NCI-H2196 (cell line): ENCODE data around the gene CAMKK2.
"Not testable (repeated sequence)": the region's sequence is repeated elsewhere in the genome, so short reads cannot be mapped to it uniquely, and the experiment has no call there.

Experiments
- DNase-seq: peaks from one replicate; lab custom pipeline; 2025; ENCODE audit not compliant: unreplicated experiment; lab: John Stamatoyannopoulos, UW

Gene CAMKK2

DNA sequence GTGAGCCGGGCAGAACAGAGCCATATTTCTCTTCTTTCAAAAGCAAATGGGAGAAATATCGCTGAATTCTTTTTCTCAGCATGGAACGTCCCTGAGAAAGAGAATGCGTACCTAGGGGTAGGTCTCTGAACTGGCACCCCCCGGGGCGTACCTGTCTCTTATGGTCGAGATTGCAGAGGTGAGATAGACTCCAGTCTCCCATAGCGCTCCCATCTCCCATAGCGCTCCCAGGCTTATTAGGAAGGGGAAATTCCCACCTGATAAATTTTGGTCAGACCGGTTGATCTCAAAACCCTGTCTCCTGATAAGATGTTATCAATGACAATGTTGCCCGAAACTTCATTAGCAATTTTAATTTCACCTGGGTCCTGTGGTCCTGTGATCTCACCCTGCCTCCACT lies 16.0 kb downstream of the CAMKK2 start:
- not testable (repeated sequence) for DNase-seq

DNA sequence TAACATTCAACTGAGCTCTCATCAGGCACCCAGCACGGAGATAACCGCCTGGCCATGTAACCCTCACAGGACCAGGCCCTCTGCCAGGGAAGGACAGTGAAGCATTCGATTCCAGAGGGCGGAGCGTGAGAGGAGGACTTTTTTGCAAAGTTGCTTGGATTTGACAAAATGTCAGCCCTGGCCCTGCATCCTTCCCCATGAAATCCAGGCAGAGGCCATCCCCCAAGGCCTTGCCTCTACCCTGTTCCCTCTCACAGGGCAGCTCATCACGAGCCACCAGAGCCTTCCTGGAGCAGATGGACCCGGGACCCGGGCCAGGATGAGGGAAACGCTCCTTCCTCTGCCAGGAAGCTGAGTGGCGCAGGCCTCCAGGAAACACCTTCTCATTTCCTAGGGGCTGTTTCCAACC lies 17.0 kb downstream of the CAMKK2 start:
- no peak for DNase-seq

DNA sequence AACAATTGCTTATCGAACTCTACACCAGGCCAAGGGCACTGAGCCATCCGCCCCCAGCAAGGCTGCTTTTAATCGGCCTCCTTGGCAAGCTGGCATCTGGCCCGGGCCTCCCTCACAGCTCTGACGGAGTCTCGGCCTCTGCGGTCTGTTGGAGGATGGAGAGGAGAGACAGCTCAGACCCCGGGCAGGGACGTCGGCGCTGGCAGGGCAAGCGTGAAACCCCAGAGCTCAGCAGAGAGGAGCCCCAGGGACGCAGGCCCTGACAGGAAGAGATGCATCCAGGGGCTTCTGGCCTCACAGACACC lies 17.5 kb downstream of the CAMKK2 start:
- DNase-seq: no peak

DNA sequence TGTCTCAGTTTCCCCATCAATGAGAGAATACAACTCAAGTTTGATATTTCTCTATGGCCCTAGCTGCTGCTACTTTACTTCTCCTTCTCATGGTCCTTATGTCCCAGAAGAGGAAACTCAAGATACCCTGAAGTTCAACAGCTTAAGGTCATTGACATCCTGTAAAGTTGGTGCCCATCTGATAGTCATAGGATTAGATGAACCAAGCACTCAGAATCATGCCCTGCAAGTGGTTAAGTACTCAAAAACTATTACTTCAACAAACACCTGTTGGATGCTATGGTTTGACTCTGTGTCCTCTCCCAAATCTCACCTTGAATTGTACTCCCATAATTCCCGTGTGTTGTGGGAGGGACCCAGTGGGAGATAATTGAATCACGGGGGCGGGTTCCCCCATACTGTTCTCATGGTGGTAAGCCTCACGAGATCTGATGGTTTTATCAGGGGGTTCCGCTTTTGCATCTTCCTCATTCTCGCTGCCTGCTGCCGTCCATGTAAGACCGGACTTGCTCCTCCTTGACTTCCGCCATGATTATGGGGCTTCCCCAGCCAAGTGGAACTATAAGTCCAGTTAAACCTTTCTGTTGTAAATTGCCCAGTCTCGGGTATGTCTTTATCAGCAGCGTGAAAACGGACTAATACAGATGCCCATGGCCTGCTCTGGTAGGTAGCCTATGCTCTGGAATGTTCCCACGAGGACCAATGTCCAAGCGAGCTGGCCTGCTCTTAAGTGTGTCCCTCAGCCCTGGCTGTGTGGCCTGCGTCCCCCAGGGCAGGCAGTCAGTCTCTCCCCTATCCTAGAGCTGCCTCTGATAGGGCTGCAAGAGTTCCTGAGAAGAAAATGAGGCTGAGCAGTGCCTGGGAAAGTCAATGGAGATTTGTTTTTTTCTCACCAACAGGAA lies 18.1 kb downstream of the CAMKK2 start:
- DNase-seq: no peak

DNA sequence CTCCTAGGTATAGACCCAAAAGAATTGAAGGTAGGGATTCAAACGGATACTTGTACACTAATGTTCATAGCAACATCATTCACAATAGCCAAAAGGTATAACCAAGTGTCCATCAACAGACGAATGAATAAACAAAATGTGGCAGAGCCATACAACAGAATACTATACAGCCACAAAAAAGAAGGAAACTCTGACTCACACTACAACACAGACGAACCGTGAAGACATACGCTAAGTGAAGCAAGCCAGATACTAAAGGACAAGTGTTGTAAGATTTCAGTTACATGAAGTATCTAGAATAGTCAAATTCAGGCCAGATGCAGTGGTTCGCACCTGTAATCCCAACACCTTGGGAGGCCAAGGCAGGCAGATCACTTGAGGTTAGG lies 19.1 kb downstream of the CAMKK2 start:
- DNase-seq: no peak

DNA sequence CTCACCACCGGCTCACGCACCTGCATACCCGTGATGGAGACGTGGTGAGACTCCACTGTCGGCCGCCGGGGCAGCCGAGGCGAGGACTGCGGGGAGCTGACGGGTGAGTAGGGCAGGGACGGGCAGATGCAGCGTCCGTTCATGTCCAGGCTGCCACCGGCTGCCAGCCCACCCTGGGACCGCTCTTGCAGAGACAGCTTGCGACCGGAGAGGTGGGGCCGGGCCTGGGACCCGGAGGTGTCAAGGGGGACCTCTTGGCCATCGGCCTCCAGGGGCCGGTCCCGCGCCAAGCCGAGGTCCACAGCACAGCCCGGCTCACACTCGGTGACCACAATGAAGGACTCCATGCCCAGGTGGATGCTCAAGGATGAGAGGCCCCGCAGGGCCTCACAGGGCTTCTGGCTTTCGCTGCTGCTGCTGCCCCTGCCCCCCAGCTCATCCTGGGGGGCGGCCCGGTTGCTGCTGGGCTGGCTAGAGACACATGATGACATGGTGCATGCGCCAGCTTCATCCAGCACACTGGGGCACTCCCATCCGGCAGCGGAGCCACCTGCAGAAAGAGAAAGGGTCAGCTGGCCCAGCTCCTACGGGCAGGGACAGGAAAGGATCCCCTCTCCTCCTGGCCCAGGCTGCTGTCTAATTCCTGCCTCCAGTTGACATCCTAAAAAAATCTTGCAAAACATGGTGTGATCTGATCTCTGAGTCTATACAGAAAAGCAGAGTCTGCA lies 22.3 kb downstream of the CAMKK2 start:
- DNase-seq: no peak

DNA sequence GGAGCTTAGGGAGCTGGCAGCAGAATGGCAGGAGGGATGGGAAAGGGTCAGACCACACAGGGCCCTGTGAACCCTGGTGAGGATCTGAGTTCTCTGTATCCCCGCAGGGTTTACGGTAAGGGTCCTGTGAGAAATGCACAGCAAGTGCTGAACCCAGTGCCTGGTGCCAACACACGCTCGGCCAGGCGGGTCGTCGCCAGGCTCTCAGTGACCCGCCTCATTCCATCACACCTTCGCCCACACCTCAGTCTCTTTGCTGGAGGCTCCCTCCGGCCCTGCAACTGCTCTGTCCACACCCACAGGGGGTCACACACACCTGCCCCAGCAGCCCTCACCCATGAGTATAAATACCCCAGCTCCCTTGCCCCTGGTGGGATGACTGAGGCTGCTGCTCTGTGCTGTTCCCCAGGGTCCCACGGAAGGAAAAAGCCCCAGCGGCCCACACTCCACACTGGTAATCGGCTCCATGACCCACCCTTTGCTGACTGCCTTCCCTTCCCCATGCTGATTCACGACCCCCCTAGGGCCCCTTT lies 23.1 kb downstream of the CAMKK2 start:
- DNase-seq: no peak

DNA sequence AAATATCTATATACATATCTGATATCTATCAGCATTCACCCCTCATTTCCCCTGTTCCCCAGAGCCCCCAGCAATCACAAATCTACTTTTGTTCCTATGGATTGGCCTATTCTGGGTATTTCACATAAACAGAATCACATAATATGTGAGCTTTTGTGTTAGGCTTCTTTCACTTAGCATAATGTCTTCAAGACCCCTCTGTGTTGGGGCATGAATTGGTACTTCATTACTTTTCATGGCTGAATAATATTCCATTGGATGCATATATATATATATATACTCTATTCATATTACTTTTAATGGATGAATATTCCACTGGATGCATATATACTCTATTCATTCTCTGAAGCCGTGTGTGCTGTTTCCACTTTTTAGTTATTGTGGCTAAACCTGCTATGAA lies 28.7 kb downstream of the CAMKK2 start:
- no peak for DNase-seq

DNA sequence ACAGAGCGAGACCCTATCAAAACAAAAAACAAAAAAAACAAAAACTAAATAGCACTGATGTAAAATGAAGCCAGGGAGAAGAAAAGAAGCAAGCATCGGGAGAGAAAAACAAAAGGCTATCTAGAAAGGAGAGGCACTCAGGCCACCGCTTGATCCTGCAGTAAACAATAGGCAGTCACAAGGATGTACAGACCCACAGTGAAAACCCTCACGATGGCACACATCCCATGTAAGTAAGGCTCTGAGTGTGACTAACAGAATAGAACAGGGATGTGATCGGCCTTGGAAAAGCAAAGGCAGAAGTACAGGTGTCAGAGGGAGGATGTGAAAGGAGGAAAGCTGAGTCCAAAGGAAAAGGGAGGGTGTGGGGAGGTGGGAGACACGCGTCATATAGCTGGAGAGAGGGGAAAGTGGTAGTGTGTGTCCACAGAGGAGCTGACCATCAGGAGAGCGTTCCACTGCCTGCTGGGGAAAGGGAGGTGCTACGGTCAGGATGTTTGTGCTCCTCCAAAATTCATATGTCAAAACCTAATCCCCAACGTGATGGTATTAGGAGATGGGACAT lies 31.5 kb downstream of the CAMKK2 start:
- DNase-seq: no peak

DNA sequence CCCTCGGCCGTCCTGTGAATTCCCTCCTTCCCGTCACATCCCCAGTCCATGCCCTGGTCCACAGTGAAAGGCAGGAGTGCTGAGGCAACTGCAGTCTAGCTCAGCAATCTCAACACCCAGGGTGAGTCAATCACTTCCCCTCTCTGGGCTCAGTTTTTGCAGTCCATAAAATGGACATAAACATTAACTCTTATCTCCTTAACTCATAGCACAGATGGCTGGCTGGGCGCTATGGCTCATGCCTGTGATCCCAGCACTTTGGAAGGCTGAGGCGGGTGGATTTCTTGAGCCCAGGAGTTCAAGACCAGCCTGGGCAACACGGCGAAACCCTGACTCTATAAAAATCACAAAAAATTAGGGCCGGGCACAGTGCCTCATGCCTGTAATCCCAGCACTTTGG lies 32.4 kb downstream of the CAMKK2 start:
- no peak for DNase-seq

DNA sequence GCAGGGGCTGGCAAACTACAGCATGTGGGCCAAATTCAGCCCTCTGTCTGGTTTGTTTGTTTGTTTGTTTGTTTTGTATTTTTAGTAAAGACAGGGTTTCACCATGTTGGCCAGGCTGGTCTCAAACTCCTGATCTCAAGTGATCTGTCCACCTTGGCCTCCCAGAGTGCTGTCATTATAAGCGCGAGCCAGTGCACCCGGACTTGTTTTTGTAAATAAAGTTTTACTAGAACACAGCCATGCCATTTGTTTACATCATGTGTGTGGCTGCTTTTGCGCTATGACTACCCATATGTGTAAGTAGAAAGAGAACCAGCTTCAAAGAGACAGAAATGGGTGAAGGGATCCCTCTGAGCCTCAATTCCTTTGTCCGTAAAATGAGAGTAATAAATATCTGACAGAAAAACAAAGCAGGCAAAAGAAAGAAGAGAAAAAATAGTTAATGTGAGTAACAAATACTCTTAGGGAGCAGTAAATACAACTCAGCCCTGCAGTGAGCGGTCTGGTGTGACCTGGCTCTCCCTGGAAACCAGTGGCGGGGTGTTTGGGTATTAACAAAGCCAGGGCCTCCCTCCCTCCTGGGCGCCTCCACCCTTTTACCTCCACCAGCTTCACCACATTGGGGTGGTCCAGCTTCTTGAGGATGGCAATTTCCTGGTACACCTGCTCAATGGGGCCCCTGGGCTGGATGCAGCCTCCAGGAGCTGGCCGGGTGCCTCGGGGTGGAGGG lies 33.1 kb downstream of the CAMKK2 start:
- no peak for DNase-seq

DNA sequence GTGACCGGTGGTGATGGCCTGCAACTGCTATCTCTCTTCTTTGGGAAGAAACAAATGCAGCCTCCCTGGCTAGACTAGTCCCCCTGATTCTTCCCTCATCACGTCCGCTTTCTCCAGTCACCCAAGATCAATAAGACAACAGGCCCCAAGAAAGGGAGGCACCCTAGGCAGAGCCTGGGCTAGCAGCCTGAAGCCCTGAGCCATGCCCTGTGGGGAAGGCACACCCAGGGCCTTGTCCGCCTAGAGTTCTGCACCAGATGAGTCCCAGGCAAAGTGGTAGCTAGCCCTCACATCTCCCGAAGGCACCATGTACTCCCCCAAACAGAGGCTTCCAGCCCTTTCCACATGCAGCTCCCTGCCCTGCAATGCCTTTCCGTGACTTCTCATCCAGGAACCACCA lies 35.1 kb downstream of the CAMKK2 start:
- no peak for DNase-seq

DNA sequence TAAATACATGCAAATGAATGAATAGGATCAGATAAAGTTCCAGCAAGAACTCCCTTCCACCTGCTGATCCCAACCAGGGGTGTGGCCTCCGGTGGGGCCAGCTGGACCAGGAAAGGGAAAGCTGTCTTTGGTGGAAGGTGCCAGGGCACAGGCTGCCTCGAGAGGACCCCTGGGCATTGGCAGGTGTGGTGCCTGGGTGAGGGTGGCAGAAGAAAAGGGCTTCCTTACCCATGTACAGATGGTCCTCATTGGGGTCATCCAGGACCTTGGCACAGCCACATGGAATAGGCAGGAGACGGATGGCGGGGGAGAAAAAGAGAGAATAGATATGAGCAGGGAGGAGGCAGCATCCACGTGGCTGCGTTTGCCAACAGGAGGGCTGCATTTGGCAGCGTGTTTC lies 36.4 kb downstream of the CAMKK2 start:
- DNase-seq: no peak

DNA sequence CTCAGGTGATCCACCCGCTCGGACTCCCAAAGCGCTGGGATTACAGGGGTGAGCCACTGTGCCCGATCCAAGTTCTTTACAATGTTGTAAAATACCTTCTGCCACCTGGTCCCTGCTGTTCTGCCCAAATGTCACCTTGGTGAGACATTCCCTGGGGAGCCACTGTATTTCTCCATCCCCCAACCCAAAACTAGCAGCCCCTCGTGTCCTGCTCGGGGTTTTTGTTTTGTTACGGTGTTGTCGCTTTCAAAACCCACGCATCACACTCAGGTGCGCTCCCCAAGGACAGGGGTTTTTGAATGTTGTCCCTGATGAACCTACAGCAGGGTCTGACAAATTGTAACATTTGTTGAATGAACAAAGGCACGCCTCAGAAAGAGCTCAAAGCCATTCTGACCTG lies 37.4 kb downstream of the CAMKK2 start:
- DNase-seq: no peak

DNA sequence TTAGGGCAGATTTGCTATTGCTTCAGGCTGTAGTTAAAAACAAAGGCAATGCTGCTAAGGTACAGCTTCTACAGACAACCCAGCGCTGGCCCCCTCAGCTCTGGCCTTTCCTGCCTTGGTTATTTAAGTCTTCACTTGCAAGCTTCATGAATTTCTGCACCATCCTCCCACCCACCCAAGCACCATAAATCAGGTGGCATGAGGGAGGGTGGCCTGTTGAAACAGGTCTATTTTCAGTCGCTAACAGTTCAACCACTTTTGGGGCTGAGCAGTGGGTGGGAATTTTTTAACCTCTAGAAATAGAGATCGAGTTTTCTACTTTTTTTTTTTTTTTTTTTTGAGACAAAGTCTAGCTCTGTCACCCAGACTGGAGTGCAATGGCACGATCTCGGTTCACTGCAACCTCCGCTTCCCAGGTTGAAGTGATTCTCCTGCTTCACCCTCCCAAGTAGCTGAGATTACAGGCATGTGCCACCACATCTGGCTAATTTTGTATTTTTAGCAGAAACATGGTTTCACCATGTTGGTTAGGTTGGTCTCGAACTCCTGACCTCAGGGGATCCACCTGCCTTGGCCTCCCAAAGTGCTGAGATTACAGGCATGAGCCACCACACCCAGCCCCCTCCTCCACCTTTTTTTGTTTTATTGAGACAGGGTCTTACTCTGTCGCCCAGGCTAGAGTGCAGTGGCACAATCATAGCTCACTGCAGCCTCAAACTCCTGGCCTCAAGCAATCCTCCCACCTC lies 38.6 kb downstream of the CAMKK2 start:
- DNase-seq: not testable (repeated sequence)

DNA sequence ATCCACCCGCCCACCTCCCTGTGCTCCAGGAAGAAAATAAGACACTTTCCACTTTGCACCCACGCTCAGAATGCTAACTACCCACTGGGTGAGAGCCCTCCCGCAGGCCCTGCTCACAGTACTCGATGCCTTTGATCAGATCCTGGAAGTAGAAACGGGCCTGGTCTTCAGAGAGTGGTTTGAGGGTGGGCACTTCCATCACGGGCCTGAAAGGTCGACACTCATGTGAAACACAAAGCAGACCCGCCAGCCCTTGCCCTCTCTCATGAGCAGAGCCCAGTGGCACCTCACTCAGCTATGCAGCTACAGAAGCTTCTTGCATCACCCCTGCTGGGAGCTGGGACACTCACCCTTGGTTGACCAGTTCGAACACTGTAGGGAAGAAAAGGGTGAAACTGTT lies 41.1 kb downstream of the CAMKK2 start:
- no peak for DNase-seq

DNA sequence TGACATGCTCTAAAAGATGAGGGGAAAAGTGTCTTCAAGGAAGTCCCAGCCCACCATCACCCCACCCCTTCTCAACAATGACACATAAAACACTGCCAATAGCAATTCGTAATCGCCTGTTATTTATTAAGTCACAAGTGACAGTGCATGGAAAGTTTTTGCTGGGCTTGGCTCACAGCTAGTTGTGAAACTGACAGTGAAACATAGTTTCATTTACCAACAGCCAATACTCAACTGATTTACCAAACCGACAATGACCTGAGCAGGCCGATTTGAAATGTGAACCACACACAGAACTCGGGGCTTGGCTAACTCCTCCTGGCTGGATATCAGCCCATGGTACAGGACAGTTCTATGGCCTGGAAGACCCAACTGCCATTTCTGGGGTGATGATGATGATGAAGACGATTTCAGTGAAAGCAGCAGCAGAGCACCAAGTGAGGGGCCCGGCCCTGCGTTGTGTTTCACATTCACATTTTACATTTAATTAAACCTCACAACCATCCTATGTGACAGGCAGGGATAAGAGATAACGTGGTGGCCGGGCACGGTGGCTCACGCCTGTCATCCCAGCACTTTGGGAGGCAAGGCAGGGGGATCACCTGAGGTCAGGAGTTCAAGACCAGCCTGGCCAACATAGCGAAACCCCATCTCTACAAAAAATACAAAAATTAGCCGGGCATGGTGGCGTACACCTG lies 42.7 kb downstream of the CAMKK2 start:
- DNase-seq: no peak

DNA sequence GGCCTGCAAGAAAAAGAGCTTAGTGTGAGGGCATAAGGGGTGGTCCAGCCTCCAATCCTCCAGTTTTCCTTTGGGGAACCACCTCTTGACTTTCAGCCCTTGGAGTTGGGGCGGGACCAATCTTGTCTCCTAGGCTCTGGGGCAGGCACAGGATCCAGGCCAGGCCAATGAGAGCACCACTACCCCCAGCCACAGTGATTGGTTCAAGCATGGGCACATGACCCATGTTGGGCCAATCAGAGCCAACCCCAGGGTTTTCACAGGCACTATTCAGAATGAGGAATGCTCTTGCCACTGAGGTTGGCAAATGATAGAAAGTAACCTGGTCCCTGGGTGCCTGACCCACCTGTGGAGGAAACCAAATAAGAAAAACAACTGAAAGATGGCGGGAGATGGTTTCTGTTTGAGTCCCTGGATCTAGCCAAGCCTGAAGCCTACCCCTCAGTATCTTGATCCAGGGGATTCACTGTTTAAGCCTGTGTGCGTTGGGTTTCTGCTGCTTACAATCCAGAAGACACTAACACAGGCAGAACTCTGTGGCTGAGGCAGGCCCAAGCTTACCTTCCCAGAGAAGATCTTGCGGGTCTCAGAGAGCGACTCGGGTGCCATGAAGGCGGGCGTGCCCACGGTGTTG lies 43.7 kb downstream of the CAMKK2 start:
- no peak for DNase-seq

DNA sequence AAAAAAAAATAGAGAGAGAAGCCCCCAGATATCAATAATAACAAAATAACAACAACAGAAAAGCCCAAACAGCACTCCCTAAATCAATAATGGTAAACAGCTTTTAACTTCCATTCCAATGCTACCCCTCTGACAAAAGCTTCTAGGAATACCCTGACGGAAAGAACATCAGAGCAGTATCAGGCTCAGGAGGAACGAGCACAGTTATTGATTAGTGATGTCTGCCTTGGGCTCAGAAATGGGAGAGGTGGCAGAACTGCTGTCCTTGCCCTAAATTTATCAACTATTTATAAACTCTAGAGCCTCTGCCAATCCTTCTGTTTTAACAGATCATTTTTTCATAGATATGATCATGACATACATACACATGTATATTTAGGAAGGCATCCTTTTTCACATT lies 44.7 kb downstream of the CAMKK2 start:
- no peak for DNase-seq

DNA sequence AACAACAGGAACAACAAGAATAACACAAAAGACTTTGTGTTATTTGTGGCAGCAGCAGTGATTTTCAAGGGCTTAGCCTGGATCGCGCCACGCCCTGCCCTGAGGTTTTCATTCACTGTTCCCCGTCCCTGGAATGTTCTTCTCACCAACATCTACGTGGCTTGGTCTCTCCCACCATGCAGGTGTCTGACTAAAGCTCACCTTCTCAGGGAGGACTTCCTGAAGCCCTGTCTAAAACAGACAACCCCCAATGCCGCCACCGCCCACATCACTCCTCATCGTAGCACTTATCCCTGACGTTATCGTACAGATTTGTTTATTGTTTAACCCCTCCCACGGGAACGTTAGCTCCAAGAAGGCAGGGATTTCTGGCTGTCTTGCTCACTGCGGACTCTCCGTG lies 46.1 kb downstream of the CAMKK2 start:
- no peak for DNase-seq
